Gastroesophageal sphincter (tissue), 4 donors: ENCODE measurements around the gene OR2T8. TPM values are rescaled to one million over a fixed set of nuclear protein-coding genes. Genes with fewer than 3 reads are reported as not detected.
A peak's percentile ranks its signal among the peaks of the same experiment; 100 is the strongest.
"Not testable (repeated sequence)": the region's sequence is repeated elsewhere in the genome, so short reads cannot be mapped to it uniquely, and the experiment has no call there.

Source experiments
- ATAC-seq: fragments of 150-250 bp; one replicate; pipeline ENCODE4 v1.9.1; 2016; ENCODE audit warnings: mild to moderate bottlenecking, moderate library complexity
- H3K27ac ChIP-seq, 4 donors: fragments of 200-600 bp; sonication (generic) in 3 of 4; 1 replicate in 3 of 4; 2 replicates in 1 of 4; pipeline ENCODE4 v1.5.1; 2016 to 2019
- H3K27me3 ChIP-seq: fragments of 200-600 bp; sonication (generic); one replicate; pipeline ENCODE4 v1.5.1; 2019
- H3K36me3 ChIP-seq, 2 donors: fragments of 200-600 bp; sonication (generic); one replicate each; pipeline ENCODE4 v1.5.1; 2019; ENCODE audit warnings: control low read depth in 1 of 2
- H3K4me1 ChIP-seq, 3 donors: fragments of 200-600 bp; sonication (generic); 1 replicate in 2 of 3; 2 replicates in 1 of 3; pipeline ENCODE4 v1.5.1; 2016 to 2019; ENCODE audit warnings: control low read depth in 2 of 3
- H3K4me3 ChIP-seq, 2 donors: fragments of 200-600 bp; sonication (generic); one replicate each; pipeline ENCODE4 v1.5.1; 2019; ENCODE audit warnings: mild to moderate bottlenecking in 1 of 2, moderate library complexity in 1 of 2
- H3K9me3 ChIP-seq, 3 donors: fragments of 200-600 bp; sonication (generic); one replicate each; pipeline ENCODE4 v1.5.1; 2017 to 2019; ENCODE audit warnings: control low read depth in 2 of 3
- CTCF ChIP-seq, 4 experiments: fragments of 200-600 bp in 2 of 4; fragments of 450-650 bp in 2 of 4; sonication (generic) in 1 of 4; IDR thresholded peaks; one replicate each; pipeline ENCODE4 v1.5.1; 2017 to 2019; ENCODE audit warnings: antibody characterized with exemption in 4 of 4, mild to moderate bottlenecking in 2 of 4, moderate library complexity in 2 of 4
- EP300 ChIP-seq: sonication (generic); formaldehyde crosslinking; IDR thresholded peaks from one replicate; pipeline ENCODE4 v1.6.1; 2017; ENCODE audit warnings: antibody characterized with exemption, mild to moderate bottlenecking
- POLR2A ChIP-seq, 2 donors: fragments of 450-650 bp; IDR thresholded peaks; one replicate each; pipeline ENCODE4 v1.6.1; 2017; ENCODE audit warnings: antibody characterized with exemption in 2 of 2, mild to moderate bottlenecking in 2 of 2, moderate library complexity in 1 of 2
- POLR2AphosphoS5 ChIP-seq: sonication (generic); formaldehyde crosslinking; IDR thresholded peaks from one replicate; pipeline ENCODE4 v1.6.1; 2017; ENCODE audit warnings: antibody characterized with exemption
- WGBS, 2 donors: methylation state at CpG; one replicate each; pipeline ENCODE4 v1.1.5; 2018; ENCODE audit warnings: low coverage in 1 of 2; 5-methylcytosine and 5-hydroxymethylcytosine counted together
- total RNA-seq, 4 donors: library from RNA; depleted of rRNA; stranded (reverse); fragments of >200 nt; gene quantifications; one replicate each; pipeline ENCODE4 v1.1.0, GENCODE V29; 2016

Gene OR2T8
- total RNA-seq, 4 donors from 2014 or later = not detected

GRCh38 chr1:247935781-247936180, 15.7 kb downstream of the OR2T8 start:
- H3K36me3 ChIP-seq = no peaks in the 10 kb centered on the region
- TF ChIP-seq EP300 (no peak), POLR2AphosphoS5 (no peak), POLR2A (IDR thresholded peaks at IDR 0.05) (no peak), CTCF (IDR thresholded peaks at IDR 0.05) (no peak)
- peaks cover 0 to 16% (median 0%) of the 10 kb centered on the region in 3 donors for H3K9me3 ChIP-seq
- H3K27me3 ChIP-seq = peaks cover 14% of the 10 kb centered on the region
- ATAC-seq = no peak
- H3K4me1 ChIP-seq = no peaks in the 10 kb centered on the region
- H3K4me3 ChIP-seq = no peak overlapping the region
- WGBS, 2 donors = 88 to 92% methylated on average over 2 to 3 of the region's 9 CpGs
- no peak overlapping the region for H3K27ac ChIP-seq

- peaks cover 0 to 16% (median 0%) of the 10 kb centered on the region in 3 donors for H3K9me3 ChIP-seq
- WGBS, 2 donors = 91 to 96% methylated on average over 4 to 14 of the region's 18 CpGs
- no peak overlapping the region for H3K4me3 ChIP-seq
- no peak for ATAC-seq
- no peak overlapping the region for H3K27ac ChIP-seq
- no peak for TF ChIP-seq POLR2AphosphoS5
- H3K27me3 ChIP-seq = peaks cover 14% of the 10 kb centered on the region
- H3K4me1 ChIP-seq = no peaks in the 10 kb centered on the region
- H3K36me3 ChIP-seq = no peaks in the 10 kb centered on the region
Measured at GRCh38 chr1:247936415-247936814, 16.4 kb downstream of the OR2T8 start.

DNA sequence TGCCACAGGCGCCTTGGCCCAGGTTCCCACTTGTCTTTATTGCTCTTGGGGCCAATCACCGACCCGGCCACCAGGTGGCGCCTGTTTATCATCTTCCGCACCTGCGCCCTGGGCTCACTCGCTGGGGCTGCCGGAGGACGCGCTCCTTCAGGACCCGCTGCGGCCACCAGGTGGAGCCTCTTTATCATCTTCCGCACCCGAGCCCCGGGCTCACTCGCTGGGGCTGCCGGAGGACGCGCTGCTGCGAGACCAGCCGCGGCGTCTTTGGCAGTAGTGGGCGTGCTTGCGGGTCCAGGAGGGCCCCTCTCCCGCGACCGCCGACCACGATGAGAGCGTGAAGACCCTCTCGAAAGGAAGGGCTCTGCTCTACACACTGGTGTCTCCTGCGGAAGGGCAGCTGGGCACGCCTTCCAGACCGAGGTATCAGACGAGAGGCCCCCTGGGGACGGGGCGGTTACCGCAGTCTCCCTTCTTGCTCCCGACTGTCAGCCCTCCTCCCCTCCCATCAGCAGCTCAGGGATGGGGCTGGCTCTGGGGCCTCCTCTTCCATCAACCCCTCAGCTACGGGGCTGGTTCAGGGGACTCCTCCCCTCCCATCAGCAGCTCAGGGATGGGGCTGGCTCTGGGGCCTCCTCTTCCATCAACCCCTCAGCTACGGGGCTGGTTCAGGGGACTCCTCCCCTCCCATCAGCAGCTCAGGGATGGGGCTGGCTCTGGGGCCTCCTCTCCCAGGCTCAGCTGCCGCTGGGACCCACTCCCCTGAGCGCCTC, 17.1 kb downstream of the OR2T8 start:
- ATAC-seq = peak; percentile 81
- peaks cover 0 to 16% (median 0%) of the 10 kb centered on the region in 3 donors for H3K9me3 ChIP-seq
- H3K4me1 ChIP-seq, H3K36me3 ChIP-seq, H3K27ac ChIP-seq: not testable (repeated sequence)
- WGBS, 2 donors = 15% methylated on average over 4 of the region's 44 CpGs; no CpG with 5 or more reads in 1 of the 2 donors
- peak overlapping the region in 1 of 2 donors; percentile 30 for H3K4me3 ChIP-seq
- TF ChIP-seq CTCF (IDR thresholded peaks at IDR 0.05) = peak in 2 of 4 experiments; percentile 20 to 39
- H3K27me3 ChIP-seq = peaks cover 14% of the 10 kb centered on the region

DNA sequence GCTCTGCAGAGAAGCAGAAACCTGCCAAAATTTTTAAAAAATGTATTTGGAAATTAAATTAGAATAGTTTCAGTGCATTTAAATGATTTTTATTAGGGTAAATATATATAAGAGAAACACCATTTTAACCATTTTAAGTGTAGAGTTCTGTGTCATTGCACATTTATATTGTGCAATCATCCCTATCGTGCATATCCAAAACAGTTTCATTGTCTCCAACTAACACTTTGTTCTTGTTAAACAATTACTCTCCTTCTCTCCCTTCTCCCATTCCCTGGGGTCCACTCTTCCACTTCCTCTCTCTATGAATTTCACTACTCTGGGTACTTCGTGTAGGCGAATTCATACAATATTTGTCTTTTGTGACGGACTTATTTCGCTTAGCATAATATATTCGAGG, 22.6 kb downstream of the OR2T8 start:
- Histone ChIP-seq H3K36me3 (no peaks in the 10 kb centered on the region), H3K4me3 (no peak overlapping the region), H3K4me1 (no peaks in the 10 kb centered on the region), H3K27me3 (peaks cover under 1% of the 10 kb centered on the region), H3K9me3 (peaks cover 0 to 7% (median 0%) of the 10 kb centered on the region in 3 donors), H3K27ac (no peak overlapping the region)
- 83 to 84% methylated on average over 6 of the region's 6 CpGs for WGBS, 2 donors
- TF ChIP-seq EP300 = no peak
- no peak for TF ChIP-seq CTCF (IDR thresholded peaks at IDR 0.05)
- TF ChIP-seq POLR2AphosphoS5 = no peak
- no peak for ATAC-seq

DNA sequence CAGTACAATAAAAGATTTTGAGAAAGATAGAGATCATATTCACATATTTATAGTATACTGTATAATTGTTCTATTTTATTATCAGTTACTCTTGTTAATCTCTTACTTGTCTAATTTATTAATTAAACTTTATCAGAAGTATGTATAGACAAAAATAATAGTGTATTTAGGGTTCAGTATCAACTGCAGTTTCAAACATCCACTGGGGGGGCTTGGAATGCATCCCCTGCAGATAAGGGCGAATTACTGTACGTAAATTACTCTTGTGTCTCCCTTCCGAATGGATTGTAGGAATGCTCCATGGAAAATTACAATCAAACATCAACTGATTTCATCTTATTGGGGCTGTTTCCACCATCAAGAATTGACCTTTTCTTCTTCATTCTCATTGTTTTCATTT, 28.5 kb downstream of the OR2T8 start, which contains the start of gene OR2L8:
Gene OR2L8, plus strand, starts transcription at position 301 of the 400 bp plus-strand sequence. Its CDS starts 0 bp downstream, at position 301.
- WGBS, 2 donors = 65 to 85% methylated on average over 3 of the region's 3 CpGs
- no peak for ATAC-seq
- no peak for TF ChIP-seq POLR2AphosphoS5
- TF ChIP-seq CTCF (IDR thresholded peaks at IDR 0.05) = no peak
- no peak for TF ChIP-seq EP300
- no peak for TF ChIP-seq POLR2A (IDR thresholded peaks at IDR 0.05)
- Histone ChIP-seq H3K27ac (no peak within 1 kb of the TSS), H3K27me3 (no peaks in the 10 kb centered on the region), H3K4me3 (no peak within 1 kb of the TSS), H3K4me1 (no peaks in the 10 kb centered on the region), H3K9me3 (peaks cover 0 to 7% (median 0%) of the 10 kb centered on the region in 3 donors), H3K36me3 (no peaks in the 10 kb centered on the region)
